ENCODE results near the gene RAB3GAP2. TPM values are rescaled to one million over a fixed set of nuclear protein-coding genes. Genes with fewer than 3 reads are reported as not detected.
A peak's percentile ranks its signal among the peaks of the same experiment; 100 is the strongest.

Gene RAB3GAP2
- total and polyA plus RNA-seq, 2 donors from 2014 or later, result 7.6 to 38.1 TPM

DNA sequence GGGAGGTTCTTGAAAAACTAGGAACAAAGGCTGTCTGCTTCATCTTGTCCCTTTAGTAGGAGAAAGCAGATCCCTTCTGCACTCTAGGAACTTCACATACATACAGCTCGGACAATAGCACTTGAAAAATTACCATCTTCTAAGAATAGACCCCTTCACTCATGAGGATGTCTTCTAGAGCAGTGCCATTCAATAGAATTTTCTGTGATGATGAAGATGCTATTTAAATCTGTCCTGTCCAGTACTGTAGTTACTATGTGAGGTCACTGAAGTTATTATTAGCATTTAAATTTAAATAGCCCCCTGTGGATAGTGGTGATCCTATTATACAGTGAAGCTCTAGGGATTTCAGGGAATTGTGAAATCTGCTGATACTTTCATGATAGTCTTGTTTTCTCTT, 46.4 kb upstream of the RAB3GAP2 start:
- no peak overlapping the region for H3K4me3 ChIP-seq (ENCODE audit: low read length in 3 of 3)
- no peak for FAIRE-seq
- TF ChIP-seq, protein P1, sequence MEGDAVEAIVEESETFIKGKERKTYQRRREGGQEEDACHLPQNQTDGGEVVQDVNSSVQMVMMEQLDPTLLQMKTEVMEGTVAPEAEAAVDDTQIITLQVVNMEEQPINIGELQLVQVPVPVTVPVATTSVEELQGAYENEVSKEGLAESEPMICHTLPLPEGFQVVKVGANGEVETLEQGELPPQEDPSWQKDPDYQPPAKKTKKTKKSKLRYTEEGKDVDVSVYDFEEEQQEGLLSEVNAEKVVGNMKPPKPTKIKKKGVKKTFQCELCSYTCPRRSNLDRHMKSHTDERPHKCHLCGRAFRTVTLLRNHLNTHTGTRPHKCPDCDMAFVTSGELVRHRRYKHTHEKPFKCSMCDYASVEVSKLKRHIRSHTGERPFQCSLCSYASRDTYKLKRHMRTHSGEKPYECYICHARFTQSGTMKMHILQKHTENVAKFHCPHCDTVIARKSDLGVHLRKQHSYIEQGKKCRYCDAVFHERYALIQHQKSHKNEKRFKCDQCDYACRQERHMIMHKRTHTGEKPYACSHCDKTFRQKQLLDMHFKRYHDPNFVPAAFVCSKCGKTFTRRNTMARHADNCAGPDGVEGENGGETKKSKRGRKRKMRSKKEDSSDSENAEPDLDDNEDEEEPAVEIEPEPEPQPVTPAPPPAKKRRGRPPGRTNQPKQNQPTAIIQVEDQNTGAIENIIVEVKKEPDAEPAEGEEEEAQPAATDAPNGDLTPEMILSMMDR (IDR thresholded peaks at IDR 0.05; ENCODE audit: borderline replicate concordance, extremely low read depth, insufficient read depth), result no peak
- no peaks in the 10 kb centered on the region for H3K9me3 ChIP-seq (ENCODE audit: control insufficient read depth in 2 of 3, insufficient read depth in 1 of 3, low read length in 3 of 3)
- intact Hi-C loops (cut with DNase I), result no loop called here
- H3K36me3 ChIP-seq (ENCODE audit: control insufficient read depth in 2 of 3, insufficient read depth in 3 of 3, low read length in 3 of 3), result no peaks in the 10 kb centered on the region
- DNase-seq, result no peak
- no peak overlapping the region for H3K9ac ChIP-seq (ENCODE audit: low read length in 3 of 3)
- H3K27ac ChIP-seq (ENCODE audit: low read depth in 2 of 2, low read length in 2 of 2), result no peak overlapping the region
- no peaks in the 10 kb centered on the region for H3K27me3 ChIP-seq (ENCODE audit: control insufficient read depth, insufficient read depth, low read length)
- no peaks in the 10 kb centered on the region for H3K4me1 ChIP-seq (ENCODE audit: control insufficient read depth in 2 of 3, insufficient read depth in 2 of 3, low read depth in 1 of 3, low read length in 3 of 3)

GRCh38 chr1:220317161-220317560, 44.9 kb upstream of the RAB3GAP2 start:
- DNase-seq (no peak), FAIRE-seq (no peak)
- Histone ChIP-seq H3K4me3 (ENCODE audit: low read length in 3 of 3) (no peak overlapping the region), H3K27me3 (ENCODE audit: control insufficient read depth, insufficient read depth, low read length) (no peaks in the 10 kb centered on the region), H3K36me3 (ENCODE audit: control insufficient read depth in 2 of 3, insufficient read depth in 3 of 3, low read length in 3 of 3) (no peaks in the 10 kb centered on the region), H3K27ac (ENCODE audit: low read depth in 2 of 2, low read length in 2 of 2) (no peak overlapping the region), H3K9ac (ENCODE audit: low read length in 3 of 3) (no peak overlapping the region), H3K9me3 (ENCODE audit: control insufficient read depth in 2 of 3, insufficient read depth in 1 of 3, low read length in 3 of 3) (no peaks in the 10 kb centered on the region), H3K4me1 (ENCODE audit: control insufficient read depth in 2 of 3, insufficient read depth in 2 of 3, low read depth in 1 of 3, low read length in 3 of 3) (no peaks in the 10 kb centered on the region)
- intact Hi-C loops (cut with DNase I), result no loop called here
- TF ChIP-seq, protein P1 (IDR thresholded peaks at IDR 0.05; ENCODE audit: borderline replicate concordance, extremely low read depth, insufficient read depth), result no peak

DNA sequence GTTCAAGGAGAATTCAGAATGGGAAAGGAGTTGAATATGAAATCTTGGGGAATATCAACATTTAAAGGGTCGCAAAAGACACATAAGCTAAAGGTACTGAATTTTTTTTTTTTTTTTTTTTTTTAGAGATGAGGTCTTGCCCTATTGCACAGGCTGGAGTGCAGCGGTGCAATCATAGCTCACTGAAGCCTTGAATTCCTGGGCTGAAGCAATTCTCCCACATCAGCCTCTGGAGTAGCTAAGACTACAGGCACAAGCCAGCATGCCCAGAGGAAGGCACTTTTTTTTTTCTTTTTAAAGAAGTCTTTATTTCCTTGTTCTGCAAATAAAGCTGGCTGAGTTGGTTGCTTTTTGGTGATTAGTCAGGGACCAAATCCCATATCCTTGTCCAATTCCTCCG, 44.1 kb upstream of the RAB3GAP2 start:
- no peaks in the 10 kb centered on the region for H3K27me3 ChIP-seq (ENCODE audit: control insufficient read depth, insufficient read depth, low read length)
- H3K4me1 ChIP-seq (ENCODE audit: control insufficient read depth in 2 of 3, insufficient read depth in 2 of 3, low read depth in 1 of 3, low read length in 3 of 3), result no peaks in the 10 kb centered on the region
- H3K9ac ChIP-seq (ENCODE audit: low read length in 3 of 3), result no peak overlapping the region
- no peaks in the 10 kb centered on the region for H3K9me3 ChIP-seq (ENCODE audit: control insufficient read depth in 2 of 3, insufficient read depth in 1 of 3, low read length in 3 of 3)
- TF ChIP-seq, protein P1 (IDR thresholded peaks at IDR 0.05; ENCODE audit: borderline replicate concordance, extremely low read depth, insufficient read depth), result no peak
- H3K4me3 ChIP-seq (ENCODE audit: low read length in 3 of 3), result no peak overlapping the region
- H3K36me3 ChIP-seq (ENCODE audit: control insufficient read depth in 2 of 3, insufficient read depth in 3 of 3, low read length in 3 of 3), result no peaks in the 10 kb centered on the region
- DNase-seq, result peak in 2 of 5 donors; percentile 28 to 38
- FAIRE-seq, result no peak
- H3K27ac ChIP-seq (ENCODE audit: low read depth in 2 of 2, low read length in 2 of 2), result no peak overlapping the region
- intact Hi-C loops (cut with DNase I), result no loop called here

All from kidney (tissue), 14 donors.